ENCODE results near the gene ATOSA.
A peak's percentile ranks its signal among the peaks of the same experiment; 100 is the strongest.

The ATOSA gene

GRCh38 chr15:52651868-52652267, 27.3 kb downstream of the ATOSA start:
- DNase-seq (ENCODE audit: low read depth, low spot score): peak; percentile 94

- DNase-seq (ENCODE audit: low read depth, low spot score): no peak
Observed at GRCh38 chr15:52651114-52651513, 28.1 kb downstream of the ATOSA start.

- DNase-seq (ENCODE audit: low read depth, low spot score): no peak
Observed at GRCh38 chr15:52649686-52650085, 29.5 kb downstream of the ATOSA start.

- DNase-seq (ENCODE audit: low read depth, low spot score): no peak
Observed at GRCh38 chr15:52645916-52646315, 33.3 kb downstream of the ATOSA start.

GRCh38 chr15:52642386-52643361, 36.5 kb downstream of the ATOSA start:
- peak; percentile 63 for DNase-seq (ENCODE audit: low read depth, low spot score)

- DNase-seq (ENCODE audit: low read depth, low spot score): peak; percentile 47
Observed at GRCh38 chr15:52636459-52636858, 42.7 kb downstream of the ATOSA start.

- DNase-seq (ENCODE audit: low read depth, low spot score): no peak
Observed at GRCh38 chr15:52635908-52636307, 43.3 kb downstream of the ATOSA start.

All from astrocyte of the hippocampus (primary cell).